ENCODE data around the gene TMEM255A. TPM values are rescaled to one million over a fixed set of nuclear protein-coding genes. Genes with fewer than 3 reads are reported as not detected.

Gene TMEM255A
- total RNA-seq (2016; rRNA removed; fragmentation: Illumina TruSeq; extraction: Trizol), result 0.40 and 0.56 TPM in 2 replicates
- total RNA-seq (2016; cell fraction: cytosol; rRNA removed; fragmentation: Illumina TruSeq; extraction: Trizol; ENCODE audit: low read depth), result 0.09 TPM in 1 of 2 replicates, not detected in the other
- total RNA-seq (2016; cell fraction: insoluble cytoplasmic fraction; rRNA removed; fragmentation: Illumina TruSeq; extraction: Trizol), result 0.32 and 0.62 TPM in 2 replicates
- 0.43 and 0.48 TPM in 2 replicates for total RNA-seq (2016; cell fraction: membrane; rRNA removed; fragmentation: Illumina TruSeq; extraction: Trizol)
- total RNA-seq (2016; cell fraction: nucleus; rRNA removed; fragmentation: Illumina TruSeq; extraction: Trizol), result 0.34 and 0.43 TPM in 2 replicates
- 0.13 TPM in 2 replicates for polyA plus RNA-seq (2011; rRNA removed)
- 0.09 and 0.13 TPM in 2 replicates for polyA plus RNA-seq (2011; cell fraction: cytosol; rRNA removed)
- 0.03 and 0.10 TPM in 2 replicates for polyA plus RNA-seq (2011; cell fraction: nucleus; rRNA removed)
- polyA plus RNA-seq (2012), result 0.04 and 0.17 TPM in 2 replicates
- 0.19 and 0.23 TPM in 2 replicates for polyA plus RNA-seq (2016; cell fraction: cytosol; fragmentation: Illumina TruSeq; extraction: Trizol; ENCODE audit: low read depth)
- polyA plus RNA-seq (2016; cell fraction: insoluble cytoplasmic fraction; fragmentation: Illumina TruSeq; extraction: Trizol; ENCODE audit: low read depth), result 0.99 and 1.5 TPM in 2 replicates
- 0.65 and 0.84 TPM in 2 replicates for polyA plus RNA-seq (2016; cell fraction: membrane; fragmentation: Illumina TruSeq; extraction: Trizol; ENCODE audit: low read depth)
- 0.89 and 1.1 TPM in 2 replicates for polyA plus RNA-seq (2016; cell fraction: nucleus; fragmentation: Illumina TruSeq; extraction: Trizol; ENCODE audit: insufficient read depth, low read depth)
- 0.14 TPM in 1 of 2 replicates, not detected in the other for polyA minus RNA-seq (2011; rRNA and poly(A)+ RNA removed; ENCODE audit: low replicate concordance)
- 0.18 TPM in 1 of 2 replicates, not detected in the other for polyA minus RNA-seq (2011; cell fraction: cytosol; rRNA and poly(A)+ RNA removed)
- polyA minus RNA-seq (2011; cell fraction: nucleus; rRNA and poly(A)+ RNA removed), result 0.25 and 0.39 TPM in 2 replicates
- percentile 24 among the genes with signal in this experiment for Bru-seq, nascent RNA
- percentile 22 among the genes with signal in this experiment for BruChase-seq, experiment 1, labeled RNA remaining after a 6-hour chase
- BruChase-seq, experiment 2, labeled RNA remaining after a 2-hour chase, result percentile 18 among the genes with signal in this experiment
- long read RNA-seq, experiment 1, partial matches to known transcripts, result 0 of 1 reads
- long read RNA-seq, experiment 1, other reads (novel, unspliced or antisense), result 1 of 1 reads
- long read RNA-seq, experiment 2, result 0 reads

- POLR2A ChIA-PET, result no interaction called here
- Histone ChIP-seq H3K4me3 (replicated peaks in 1 of 3; ENCODE audit: insufficient read depth in 1 of 3, low read depth in 2 of 3, low read length in 3 of 3) (peak within 1 kb of the TSS in 2 of 3 experiments; percentile 28 to 59; a peak in 3 of 6 replicates), H3K79me2 (ENCODE audit: insufficient read depth, low read length) (no peaks in the 10 kb centered on the region), H3K4me1 (ENCODE audit: insufficient read depth, low read length) (peaks cover 15% of the 10 kb centered on the region; the same call in 1 of the 2 replicates), H3K36me3 (replicated peaks in 1 of 2; ENCODE audit: control insufficient read depth in 1 of 2, insufficient read depth in 2 of 2, low read length in 2 of 2) (no peaks in the 10 kb centered on the region), H2AFZ (ENCODE audit: low read length) (no peak within 1 kb of the TSS), H3K4me2 (ENCODE audit: low read depth, low read length) (peak within 1 kb of the TSS; percentile 70), H3K9ac (ENCODE audit: insufficient read depth, low read depth, low read length) (no peak within 1 kb of the TSS), H3K27me3 (ENCODE audit: control insufficient read depth in 1 of 2, insufficient read depth in 2 of 2, low read length in 2 of 2) (peaks cover 1 to 16% of the 10 kb centered on the region in 2 experiments; a peak in 1 of 5 replicates), H4K20me1 (ENCODE audit: insufficient read depth, low read length) (no peaks in the 10 kb centered on the region), H3K27ac (ENCODE audit: extremely low read length, insufficient read depth, low read length) (no peak within 1 kb of the TSS), H3K9me3 (ENCODE audit: low read length) (no peaks in the 10 kb centered on the region)
- intact Hi-C loops (cut with micrococcal nuclease; ENCODE audit: unreplicated experiment) (loop anchor here (10.0 kb wide), 1 partner anchor 154 kb away; the partner anchor contains the start of gene LAMP2), in situ Hi-C loops (cut with HindIII; ENCODE audit: extremely low pct_ligation_motif_present, low pct_unique_long_range_greater_than_20kb) (no loop called here)
- CTCF ChIA-PET (ENCODE audit: low intra/inter-chr PET ratio, low total read pairs), result no interaction called here
- DNase-seq (ENCODE audit: low spot score), result no peak
- ATAC-seq, result peak; percentile 41
- BruUV-seq (replicated peaks), result no TSS peak
- WGBS (ENCODE audit: low lambda C conversion rate), result 20% methylated on average over 2 of the region's 49 CpGs
- no peak for FAIRE-seq
- no peak for TF ChIP-seq NFYB (CRISPR knock-in tag; IDR thresholded peaks at IDR 0.05)
- TF ChIP-seq HNRNPLL (IDR thresholded peaks at IDR 0.05; ENCODE audit: low read depth, low read length, poor library complexity, severe bottlenecking), result peak; percentile 15
- TF ChIP-seq CEBPB (IDR thresholded peaks at IDR 0.05; ENCODE audit: borderline replicate concordance, low read depth, low read length), result no peak
- no peak for TF ChIP-seq THRA (CRISPR knock-in tag; IDR thresholded peaks at IDR 0.05; ENCODE audit: borderline replicate concordance)
- TF ChIP-seq TMF1 (CRISPR knock-in tag; IDR thresholded peaks at IDR 0.05; ENCODE audit: low read depth), result no peak
- TF ChIP-seq FOXO4 (CRISPR knock-in tag; conservative IDR thresholded peaks at IDR 0.05), result no peak
- TF ChIP-seq SP5 (CRISPR knock-in tag; IDR thresholded peaks at IDR 0.05; ENCODE audit: borderline replicate concordance, low read depth), result no peak
- peak; percentile 43; the same call in 1 of the 2 replicates for TF ChIP-seq ZNF687 (CRISPR knock-in tag; IDR thresholded peaks at IDR 0.05)
These were observed at the start of gene TMEM255A for GRCh38 chrX:120310861-120311726. Gene TMEM255A, minus strand, starts transcription at chrX:120311461. Its CDS starts 152 bp downstream, at chrX:120311309.
